Measurements from ENCODE around the gene PTPRN2. TPM values are rescaled to one million over a fixed set of nuclear protein-coding genes. Genes with fewer than 3 reads are reported as not detected.

The PTPRN2 gene
- polyA plus RNA-seq, 1 experiment, result 0.31 TPM

DNA sequence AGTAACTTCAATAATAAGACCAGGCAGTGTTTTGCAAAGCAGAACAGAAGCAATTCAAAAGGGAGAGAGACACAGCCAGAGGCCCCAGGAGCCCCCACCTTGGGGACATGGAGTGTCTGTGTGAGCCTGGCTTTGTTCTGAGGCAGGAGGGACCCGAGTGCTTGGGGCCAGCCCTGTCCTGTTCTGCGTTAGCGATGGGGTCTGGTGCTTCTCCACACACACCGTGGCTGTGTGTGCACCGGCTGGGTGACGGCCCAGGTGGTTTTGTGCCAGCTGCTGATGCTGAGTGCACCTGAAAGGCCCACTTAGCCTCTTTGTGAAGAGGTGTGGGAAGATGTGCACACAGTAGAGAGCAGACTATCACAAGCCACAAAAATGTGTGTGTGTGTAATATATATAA, 781.9 kb downstream of the PTPRN2 start:
- no peaks in the 10 kb centered on the region for H3K36me3 ChIP-seq (ENCODE audit: control insufficient read depth, insufficient read depth, low read length)
- ChIA-PET CTCF (no interaction called here), POLR2A (no interaction called here)
- no peaks in the 10 kb centered on the region for H3K27me3 ChIP-seq (ENCODE audit: control insufficient read depth, insufficient read depth, low read length)
- no peak for DNase-seq (ENCODE audit: low read depth)
- no peak for TF ChIP-seq CTCF (IDR thresholded peaks at IDR 0.05; ENCODE audit: insufficient read depth, low read depth, low read length)
- no peak overlapping the region for H3K4me3 ChIP-seq (ENCODE audit: low read depth, low read length)

DNA sequence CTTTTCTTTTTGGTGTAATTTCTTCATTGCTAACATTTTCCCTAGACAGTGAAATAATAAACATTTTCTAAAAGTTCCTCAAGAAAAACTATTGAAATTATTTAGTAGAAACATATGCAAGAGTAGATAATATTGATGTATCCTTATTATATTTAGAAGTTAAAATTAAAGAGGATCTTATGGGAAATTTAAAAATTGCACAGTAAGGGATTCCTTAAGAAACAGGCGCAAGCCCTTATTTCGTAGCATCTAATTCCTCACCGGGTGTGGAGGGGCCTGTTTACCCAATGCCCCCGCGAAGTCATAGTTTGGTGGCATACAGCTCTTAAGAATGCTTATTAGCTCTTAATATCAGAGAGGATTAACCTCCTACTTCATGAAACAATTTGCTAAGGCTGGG, 783.7 kb downstream of the PTPRN2 start:
- Histone ChIP-seq H3K36me3 (ENCODE audit: control insufficient read depth, insufficient read depth, low read length) (no peaks in the 10 kb centered on the region), H3K4me3 (ENCODE audit: low read depth, low read length) (no peak overlapping the region), H3K27me3 (ENCODE audit: control insufficient read depth, insufficient read depth, low read length) (no peaks in the 10 kb centered on the region)
- DNase-seq (ENCODE audit: low read depth), result no peak
- CTCF ChIA-PET, result no interaction called here
- POLR2A ChIA-PET, result no interaction called here
- TF ChIP-seq CTCF (IDR thresholded peaks at IDR 0.05; ENCODE audit: insufficient read depth, low read depth, low read length), result no peak

DNA sequence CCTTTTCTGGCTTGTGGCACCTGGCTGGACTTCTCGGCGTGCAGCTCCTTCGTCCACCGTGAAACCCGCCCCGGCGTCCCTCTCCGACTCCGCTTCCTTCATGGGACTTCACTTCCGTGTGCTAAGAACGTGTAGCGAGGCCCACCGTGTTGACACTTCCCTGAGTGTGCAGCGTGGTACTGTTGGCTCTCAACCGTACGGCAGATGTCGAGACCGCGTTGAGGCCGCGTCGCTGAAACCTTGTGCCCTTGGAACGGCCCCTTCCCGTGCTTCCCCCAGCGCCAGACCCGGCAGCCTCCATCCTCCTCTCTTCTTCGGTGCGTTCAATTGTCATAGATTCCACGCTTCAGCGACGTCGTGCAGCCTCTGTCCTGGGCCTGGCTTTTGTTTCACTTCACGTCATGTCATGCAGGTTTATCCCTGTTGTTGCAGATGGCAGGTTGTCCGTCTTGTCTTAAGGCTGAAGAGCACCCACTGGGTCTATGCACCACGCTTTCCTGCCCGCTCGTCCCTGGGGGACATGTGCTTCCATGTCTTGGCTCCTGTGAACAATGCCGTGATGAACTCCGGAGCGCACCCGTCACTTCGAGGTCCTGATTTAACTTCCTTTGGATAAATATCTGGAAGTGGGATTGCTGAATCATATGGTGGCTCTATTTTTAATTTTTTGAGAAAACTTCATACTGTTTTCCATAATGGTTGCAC, 785.5 kb downstream of the PTPRN2 start:
- no peak for TF ChIP-seq CTCF (IDR thresholded peaks at IDR 0.05; ENCODE audit: insufficient read depth, low read depth, low read length)
- H3K27me3 ChIP-seq (ENCODE audit: control insufficient read depth, insufficient read depth, low read length), result no peaks in the 10 kb centered on the region
- no peak overlapping the region for H3K4me3 ChIP-seq (ENCODE audit: low read depth, low read length)
- H3K36me3 ChIP-seq (ENCODE audit: control insufficient read depth, insufficient read depth, low read length), result no peaks in the 10 kb centered on the region
- ChIA-PET CTCF (no interaction called here), POLR2A (no interaction called here)
- DNase-seq (ENCODE audit: low read depth), result no peak

DNA sequence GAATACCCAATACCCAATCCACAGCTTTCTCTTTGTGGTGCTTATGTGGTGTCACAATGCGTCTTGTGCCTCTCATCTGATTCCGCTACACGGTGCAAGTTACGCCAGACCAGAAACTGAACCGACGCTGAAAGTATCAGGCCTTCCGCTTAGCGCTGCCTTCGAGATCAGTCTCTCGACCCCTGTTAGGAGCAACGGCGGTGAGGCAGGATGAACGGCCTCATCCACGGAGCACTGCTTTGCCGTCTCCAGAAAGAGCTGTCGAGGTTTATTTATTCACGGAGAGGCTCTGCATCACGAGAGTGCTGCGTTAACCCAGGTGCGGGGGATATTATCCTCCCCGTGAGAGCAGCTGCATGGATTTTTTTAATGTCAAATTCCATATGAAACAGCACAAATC, 786.5 kb downstream of the PTPRN2 start:
- no peak for DNase-seq (ENCODE audit: low read depth)
- no peak for TF ChIP-seq CTCF (IDR thresholded peaks at IDR 0.05; ENCODE audit: insufficient read depth, low read depth, low read length)
- CTCF ChIA-PET, result no interaction called here

DNA sequence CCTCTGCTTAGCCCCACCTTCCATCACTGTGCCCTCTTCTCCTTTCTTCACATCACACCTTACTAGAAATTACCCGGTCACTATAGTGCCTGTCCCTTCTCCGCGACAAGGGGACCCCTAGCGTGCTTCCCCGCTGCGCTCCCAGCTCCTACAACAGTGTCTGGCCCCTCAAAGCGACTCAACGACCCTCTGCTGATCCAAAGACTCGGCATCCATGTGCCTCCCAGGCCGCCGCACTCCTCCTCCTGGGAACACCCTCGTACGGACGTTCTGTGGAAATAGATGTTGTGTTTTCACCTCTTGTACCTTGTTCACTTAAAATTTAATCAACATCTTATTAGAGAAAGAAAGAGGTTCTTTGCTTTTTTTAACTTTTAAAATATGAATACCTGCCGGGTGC, 787.3 kb downstream of the PTPRN2 start:
- Histone ChIP-seq H3K4me3 (ENCODE audit: low read depth, low read length) (no peak overlapping the region), H3K27me3 (ENCODE audit: control insufficient read depth, insufficient read depth, low read length) (no peaks in the 10 kb centered on the region), H3K36me3 (ENCODE audit: control insufficient read depth, insufficient read depth, low read length) (no peaks in the 10 kb centered on the region)
- TF ChIP-seq CTCF (IDR thresholded peaks at IDR 0.05; ENCODE audit: insufficient read depth, low read depth, low read length), result no peak
- CTCF ChIA-PET, result no interaction called here
- POLR2A ChIA-PET, result no interaction called here
- DNase-seq (ENCODE audit: low read depth), result no peak

More for the DNA sequence above, 786.5 kb downstream of the PTPRN2 start:
- POLR2A ChIA-PET, result no interaction called here
- Histone ChIP-seq H3K36me3 (ENCODE audit: control insufficient read depth, insufficient read depth, low read length) (no peaks in the 10 kb centered on the region), H3K27me3 (ENCODE audit: control insufficient read depth, insufficient read depth, low read length) (no peaks in the 10 kb centered on the region), H3K4me3 (ENCODE audit: low read depth, low read length) (no peak overlapping the region)

Data from BJ (cell line).